GM21367 (cell line): ENCODE data around the gene XXYLT1.
"Not testable (repeated sequence)": the region's sequence is repeated elsewhere in the genome, so short reads cannot be mapped to it uniquely, and the experiment has no call there.

Source experiments
- ATAC-seq: cut with Tn5 transposase; IDR thresholded peaks from one replicate; pipeline ENCODE4 v1.9.1; 2021; ENCODE audit not compliant: unreplicated experiment

The XXYLT1 gene

GRCh38 chr3:195116407-195117185, 154.4 kb downstream of the XXYLT1 start:
- no peak for ATAC-seq

GRCh38 chr3:195115600-195116406, 155.2 kb downstream of the XXYLT1 start:
- ATAC-seq = no peak

GRCh38 chr3:195114786-195115599, 156.0 kb downstream of the XXYLT1 start:
- no peak for ATAC-seq

- ATAC-seq = no peak
These were observed 157.2 kb downstream of the XXYLT1 start for GRCh38 chr3:195113536-195114425.

- no peak for ATAC-seq
These were observed 157.9 kb downstream of the XXYLT1 start for GRCh38 chr3:195113048-195113447.

- no peak for ATAC-seq
These were observed 158.6 kb downstream of the XXYLT1 start for GRCh38 chr3:195112361-195112791.

- ATAC-seq = no peak
These were observed 159.2 kb downstream of the XXYLT1 start for GRCh38 chr3:195111766-195112165.

- no peak for ATAC-seq
These were observed 159.6 kb downstream of the XXYLT1 start for GRCh38 chr3:195111319-195111705.

GRCh38 chr3:195110647-195111318, 160.2 kb downstream of the XXYLT1 start:
- ATAC-seq = no peak

GRCh38 chr3:195109098-195109657, 161.8 kb downstream of the XXYLT1 start:
- no peak for ATAC-seq

GRCh38 chr3:195107593-195107992, 163.4 kb downstream of the XXYLT1 start:
- ATAC-seq = no peak

GRCh38 chr3:195107031-195107430, 163.9 kb downstream of the XXYLT1 start:
- ATAC-seq = not testable (repeated sequence)

GRCh38 chr3:195106418-195106906, 164.5 kb downstream of the XXYLT1 start:
- ATAC-seq = peak; percentile 60

- no peak for ATAC-seq
These were observed 165.0 kb downstream of the XXYLT1 start for GRCh38 chr3:195105841-195106417.

GRCh38 chr3:195105389-195105788, 165.6 kb downstream of the XXYLT1 start:
- no peak for ATAC-seq

GRCh38 chr3:195104340-195104739, 166.6 kb downstream of the XXYLT1 start:
- no peak for ATAC-seq

GRCh38 chr3:195103623-195104022, 167.3 kb downstream of the XXYLT1 start:
- no peak for ATAC-seq

GRCh38 chr3:195102609-195103467, 168.1 kb downstream of the XXYLT1 start:
- no peak for ATAC-seq
